MCF 10A (cell line): ENCODE results near the gene CCN5. TPM values are rescaled to one million over a fixed set of nuclear protein-coding genes. Genes with fewer than 3 reads are reported as not detected.

Experiments used
- BruUV-seq: library from RNA; stranded (reverse); fragments of 400-500 nt; replicated peaks from 2 replicates; lab custom pipeline; 2021; lab: Mats Ljungman, UMichigan
- CTCF ChIA-PET: fragments of 300-600 bp; sonication (Branson Sonifier 250); formaldehyde crosslinking; extraction: SDS; loops from one replicate; lab custom pipeline; 2021; ENCODE audit warnings: antibody characterized with exemption, inconsistent platforms; lab: Yijun Ruan, JAX
- POLR2A ChIA-PET: fragments of 300-600, 350-650 bp; sonication (Branson Sonifier 250); formaldehyde crosslinking; extraction: SDS; loops from one replicate; lab custom pipeline; 2020; ENCODE audit warnings: antibody characterized with exemption, inconsistent platforms; lab: Yijun Ruan, JAX
- DNase-seq: peaks from one replicate; pipeline ENCODE4 v3.0.0-alpha.2; 2018; ENCODE audit not compliant: unreplicated experiment
- H3K27ac Mint-ChIP-seq: one replicate; pipeline ENCODE4 v1.8.0; 2022; ENCODE audit warnings: mild to moderate bottlenecking, low read depth, mixed read lengths; ENCODE audit not compliant: unreplicated experiment
- H3K27me3 Mint-ChIP-seq: one replicate; pipeline ENCODE4 v1.8.0; 2022; ENCODE audit warnings: mixed read lengths; ENCODE audit not compliant: insufficient read depth, unreplicated experiment
- H3K36me3 Mint-ChIP-seq: one replicate; pipeline ENCODE4 v1.8.0; 2022; ENCODE audit warnings: mild to moderate bottlenecking, moderate library complexity, mixed read lengths; ENCODE audit not compliant: insufficient read depth, unreplicated experiment
- H3K4me1 Mint-ChIP-seq: one replicate; pipeline ENCODE4 v1.8.0; 2022; ENCODE audit warnings: mixed read lengths; ENCODE audit not compliant: insufficient read depth, unreplicated experiment
- H3K4me3 Mint-ChIP-seq: one replicate; pipeline ENCODE4 v1.8.0; 2022; ENCODE audit warnings: mild to moderate bottlenecking, moderate library complexity, mixed read lengths; ENCODE audit not compliant: unreplicated experiment
- H3K9me3 Mint-ChIP-seq: one replicate; pipeline ENCODE4 v1.8.0; 2022; ENCODE audit warnings: mixed read lengths; ENCODE audit not compliant: unreplicated experiment
- intact Hi-C: fragments of 100-400 bp; cut with micrococcal nuclease; formaldehyde crosslinking; loops from 2 replicates; pipeline ENCODE4 v1.14.1; 2022
- total RNA-seq: library from RNA; stranded (reverse); gene quantifications from 2 replicates; pipeline ENCODE4 v1.2.3, GENCODE V29; 2022
- TF ChIP-seq, protein P1 (sequence below): fragments of 200-600 bp; IDR thresholded peaks from one replicate; pipeline ENCODE4 v1.8.0; 2022; ENCODE audit warnings: antibody characterized with exemption, mild to moderate bottlenecking; ENCODE audit not compliant: unreplicated experiment

The CCN5 gene
- total RNA-seq, 1 experiment from 2014 or later: 1.4 TPM

DNA sequence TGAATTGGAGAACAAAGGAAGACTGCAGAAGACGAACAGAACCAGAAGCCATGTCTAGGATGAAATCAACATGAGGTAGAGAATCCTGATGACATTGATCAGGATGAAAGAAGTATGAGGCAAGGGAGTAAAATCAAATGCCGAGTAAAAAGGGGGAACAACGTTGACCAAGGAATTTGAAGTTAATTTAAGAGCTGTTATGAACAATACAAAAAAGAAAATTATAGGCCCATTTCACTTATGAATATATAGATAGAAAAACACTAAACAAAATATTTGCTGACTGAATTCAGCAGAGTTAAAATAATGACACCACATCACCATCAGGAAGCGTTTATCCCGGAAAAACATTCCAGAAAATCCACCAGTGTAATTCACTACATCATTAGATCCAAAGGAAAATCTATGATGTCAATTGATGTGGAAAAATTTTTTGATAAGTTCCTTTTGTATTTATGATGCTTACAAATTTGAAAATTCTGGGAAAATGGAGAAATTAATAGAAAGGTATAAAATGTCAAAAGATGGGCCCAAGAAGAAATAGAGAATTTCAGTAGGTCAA is 8.1 kb upstream of the CCN5 start:
- Mint-ChIP-seq H3K27ac (no peak overlapping the region), H3K36me3 (peaks cover 6% of the 10 kb centered on the region), H3K9me3 (no peaks in the 10 kb centered on the region), H3K27me3 (no peaks in the 10 kb centered on the region), H3K4me3 (no peak overlapping the region), H3K4me1 (peaks cover 14% of the 10 kb centered on the region)
- ChIA-PET POLR2A (interaction anchor here (0.7 to 1.6 kb wide), 5 partner anchors 8 to 150 kb away, joined by 3 to 5 read pairs (median 4); partner anchors contain the start of gene CCN5), CTCF (interaction anchor here (0.6 to 1.5 kb wide), 3 partner anchors 12 to 1423 kb away, joined by 4 to 8 read pairs (median 4); no protein-coding TSS in a partner anchor)
- no TSS peak for BruUV-seq
- TF ChIP-seq, protein P1, sequence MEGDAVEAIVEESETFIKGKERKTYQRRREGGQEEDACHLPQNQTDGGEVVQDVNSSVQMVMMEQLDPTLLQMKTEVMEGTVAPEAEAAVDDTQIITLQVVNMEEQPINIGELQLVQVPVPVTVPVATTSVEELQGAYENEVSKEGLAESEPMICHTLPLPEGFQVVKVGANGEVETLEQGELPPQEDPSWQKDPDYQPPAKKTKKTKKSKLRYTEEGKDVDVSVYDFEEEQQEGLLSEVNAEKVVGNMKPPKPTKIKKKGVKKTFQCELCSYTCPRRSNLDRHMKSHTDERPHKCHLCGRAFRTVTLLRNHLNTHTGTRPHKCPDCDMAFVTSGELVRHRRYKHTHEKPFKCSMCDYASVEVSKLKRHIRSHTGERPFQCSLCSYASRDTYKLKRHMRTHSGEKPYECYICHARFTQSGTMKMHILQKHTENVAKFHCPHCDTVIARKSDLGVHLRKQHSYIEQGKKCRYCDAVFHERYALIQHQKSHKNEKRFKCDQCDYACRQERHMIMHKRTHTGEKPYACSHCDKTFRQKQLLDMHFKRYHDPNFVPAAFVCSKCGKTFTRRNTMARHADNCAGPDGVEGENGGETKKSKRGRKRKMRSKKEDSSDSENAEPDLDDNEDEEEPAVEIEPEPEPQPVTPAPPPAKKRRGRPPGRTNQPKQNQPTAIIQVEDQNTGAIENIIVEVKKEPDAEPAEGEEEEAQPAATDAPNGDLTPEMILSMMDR: no peak
- no peak for DNase-seq
- intact Hi-C loops: no loop called here

DNA sequence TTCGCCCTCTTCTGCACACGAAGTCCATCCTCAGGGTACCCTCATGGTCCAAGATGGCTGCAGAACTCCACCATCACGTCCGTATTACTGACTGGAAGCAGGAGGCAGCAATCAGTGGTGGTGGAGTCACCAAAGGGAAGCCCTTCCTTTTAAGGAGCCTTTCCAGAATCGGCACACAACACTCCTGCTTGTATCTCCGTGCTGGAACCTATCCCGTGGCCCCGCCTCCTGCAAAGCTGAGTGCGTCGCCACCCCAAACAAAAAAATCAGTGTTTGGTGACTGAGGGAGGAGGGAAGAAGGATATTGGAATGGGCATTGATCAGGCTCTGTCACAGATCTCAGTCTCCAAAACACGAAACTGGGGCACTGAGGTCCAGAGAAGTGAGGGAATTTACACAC is 5.8 kb upstream of the CCN5 start:
- ChIA-PET CTCF (interaction anchor here (0.6 to 1.0 kb wide), 2 partner anchors 23 to 123 kb away, joined by 3 to 4 read pairs; no protein-coding TSS in a partner anchor), POLR2A (interaction anchor here (0.6 to 1.6 kb wide), 4 partner anchors 8 to 510 kb away, joined by 3 to 5 read pairs (median 4); no protein-coding TSS in a partner anchor)
- no peak for DNase-seq
- Mint-ChIP-seq H3K4me3 (no peak overlapping the region), H3K4me1 (peaks cover 25% of the 10 kb centered on the region), H3K36me3 (peaks cover 6% of the 10 kb centered on the region), H3K27ac (no peak overlapping the region), H3K27me3 (no peaks in the 10 kb centered on the region), H3K9me3 (no peaks in the 10 kb centered on the region)
- TF ChIP-seq, protein P1: no peak
- intact Hi-C loops: no loop called here
- no TSS peak for BruUV-seq

DNA sequence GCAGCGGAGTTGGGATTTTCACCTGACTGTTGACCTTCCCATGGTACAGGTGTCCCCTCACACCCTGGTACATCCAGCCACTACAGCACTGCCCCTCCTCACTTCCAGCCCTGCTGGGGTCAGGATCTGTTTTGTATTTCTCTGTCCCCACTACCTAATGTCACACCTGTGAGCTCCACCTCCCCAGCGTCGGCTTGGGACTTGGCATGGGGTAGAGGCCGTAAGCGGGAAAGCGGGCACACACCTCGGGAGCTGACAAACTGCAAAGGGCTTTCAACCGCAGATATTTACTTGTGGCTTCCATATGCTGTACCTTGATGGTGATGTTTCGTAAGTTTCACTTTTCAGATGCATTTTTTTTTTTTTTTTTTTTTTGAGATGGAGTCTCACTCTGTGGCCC is 5.4 kb upstream of the CCN5 start:
- Mint-ChIP-seq H3K4me3 (no peak overlapping the region), H3K36me3 (peaks cover 6% of the 10 kb centered on the region), H3K9me3 (no peaks in the 10 kb centered on the region), H3K4me1 (peaks cover 27% of the 10 kb centered on the region), H3K27me3 (no peaks in the 10 kb centered on the region), H3K27ac (no peak overlapping the region)
- no TSS peak for BruUV-seq
- intact Hi-C loops: no loop called here
- DNase-seq: no peak
- CTCF ChIA-PET: interaction anchor here (0.6 to 3.3 kb wide), 4 partner anchors 9 to 123 kb away, joined by 3 to 10 read pairs (median 6); no protein-coding TSS in a partner anchor
- POLR2A ChIA-PET: interaction anchor here (0.6 to 1.5 kb wide), 2 partner anchors 8 to 9 kb away, joined by 3 read pairs; no protein-coding TSS in a partner anchor
- TF ChIP-seq, protein P1: no peak

DNA sequence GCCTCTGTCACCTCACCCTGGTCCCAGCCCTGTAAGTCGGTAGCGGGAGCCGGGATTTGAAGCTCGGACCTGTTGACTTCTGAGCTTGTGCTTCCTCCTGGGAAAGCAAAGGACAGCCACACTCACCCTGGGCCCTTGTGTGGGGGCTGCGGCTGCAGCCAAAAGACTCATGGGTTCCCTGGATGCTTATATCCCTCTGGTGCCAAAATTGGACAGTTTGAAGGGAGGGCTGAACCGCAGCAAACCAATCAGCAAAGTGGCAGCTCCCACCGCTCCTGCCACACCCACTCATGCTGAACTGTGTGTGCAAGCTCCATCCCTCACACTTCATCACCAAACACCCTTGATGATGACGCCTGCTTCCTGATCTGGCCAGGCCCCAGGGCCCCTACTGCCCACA is 3.9 kb upstream of the CCN5 start:
- BruUV-seq: no TSS peak
- ChIA-PET POLR2A (interaction anchor here (2.5 kb wide), 1 partner anchor 10 kb away, joined by 15 read pairs; no protein-coding TSS in a partner anchor), CTCF (interaction anchor here (1.4 to 3.3 kb wide), 4 partner anchors 11 to 37 kb away, joined by 4 to 10 read pairs (median 8); no protein-coding TSS in a partner anchor)
- Mint-ChIP-seq H3K27ac (peak overlapping the region; percentile 68), H3K4me3 (no peak overlapping the region), H3K4me1 (peaks cover 28% of the 10 kb centered on the region), H3K27me3 (no peaks in the 10 kb centered on the region), H3K9me3 (no peaks in the 10 kb centered on the region), H3K36me3 (peaks cover 7% of the 10 kb centered on the region)
- DNase-seq: no peak
- intact Hi-C loops: no loop called here
- TF ChIP-seq, protein P1: no peak
